H1 (cell line): ENCODE measurements around the gene GATD1. TPM values are rescaled to one million over a fixed set of nuclear protein-coding genes. Genes with fewer than 3 reads are reported as not detected.

Experiments used
- CTCF ChIA-PET: fragments of 300-600 bp; sonication (Branson Sonifier 250); formaldehyde crosslinking; loops from one replicate; lab custom pipeline; 2021; ENCODE audit not compliant: partially characterized antibody; lab: Charles Lee
- POLR2A ChIA-PET: fragments of 300-600 bp; sonication (Branson Sonifier 250); formaldehyde crosslinking; loops from one replicate; lab custom pipeline; 2021; ENCODE audit warnings: inconsistent platforms; ENCODE audit not compliant: partially characterized antibody; lab: Charles Lee
- DNase-seq, 2 experiments: peaks; one replicate each; pipeline versions ENCODE4 v3.0.0 to v3.0.0-alpha.2; 2010 to 2022; ENCODE audit warnings: low spot score in 2 of 2, low read depth in 1 of 2, mixed read lengths in 1 of 2
- FAIRE-seq: peaks from 2 replicates; lab custom pipeline; 2011; peaks lifted over from hg19 to GRCh38; lab: Jason Lieb, UNC
- H2AFZ ChIP-seq: 2 replicates; pipeline ENCODE4 v1.8.1; 2012; ENCODE audit warnings: low read length, inconsistent platforms
- H2AK5ac ChIP-seq: 2 replicates; pipeline ENCODE4 v1.6.1; 2013; ENCODE audit warnings: low read depth, low read length
- H2BK120ac ChIP-seq: replicated peaks from 2 replicates; pipeline ENCODE3; 2013; ENCODE audit warnings: low read depth, low read length, inconsistent platforms
- H2BK12ac ChIP-seq: 2 replicates; pipeline ENCODE4 v1.6.1; 2013; ENCODE audit warnings: low read depth, low read length
- H2BK15ac ChIP-seq: 2 replicates; pipeline ENCODE4 v1.6.1; 2013; ENCODE audit warnings: low read length
- H2BK20ac ChIP-seq: 2 replicates; pipeline ENCODE4 v1.6.1; 2013; ENCODE audit warnings: low read length
- H2BK5ac ChIP-seq: 2 replicates; pipeline ENCODE4 v1.6.1; 2013; ENCODE audit warnings: low read depth, low read length
- H3K14ac ChIP-seq: 2 replicates; pipeline ENCODE4 v1.6.1; 2013; ENCODE audit warnings: inconsistent platforms; ENCODE audit not compliant: insufficient read length
- H3K18ac ChIP-seq: 2 replicates; pipeline ENCODE4 v1.6.1; 2013; ENCODE audit warnings: low read length; ENCODE audit errors: extremely low read depth
- H3K23ac ChIP-seq: 2 replicates; pipeline ENCODE4 v1.6.1; 2013; ENCODE audit warnings: inconsistent platforms; ENCODE audit not compliant: insufficient read length
- H3K23me2 ChIP-seq: 2 replicates; pipeline ENCODE4 v1.6.1; 2013; ENCODE audit warnings: low read depth, low read length
- H3K27ac ChIP-seq: 2 replicates; pipeline ENCODE4 v1.6.1; 2011; ENCODE audit warnings: low read depth, low read length, inconsistent platforms
- H3K27me3 ChIP-seq, 4 experiments: replicated peaks in 1 of 4; 1 replicate in 1 of 4; 2 replicates in 3 of 4; pipeline versions ENCODE4 v1.6.1 to v1.8.1; 2011 to 2013; ENCODE audit warnings: low read length in 3 of 4, mild to moderate bottlenecking in 3 of 4, inconsistent platforms in 2 of 4, mixed read lengths in 2 of 4, moderate library complexity in 1 of 4; ENCODE audit not compliant: control insufficient read depth in 3 of 4, insufficient read depth in 3 of 4; ENCODE audit errors: extremely low read depth in 1 of 4
- H3K36me3 ChIP-seq, 4 experiments: 2 replicates each; pipeline versions ENCODE4 v1.6.1 to v1.8.1; 2011 to 2013; ENCODE audit warnings: mild to moderate bottlenecking in 4 of 4, low read length in 3 of 4, moderate library complexity in 2 of 4, control low read depth in 1 of 4, inconsistent platforms in 1 of 4; ENCODE audit not compliant: insufficient read depth in 4 of 4, control insufficient read depth in 2 of 4
- H3K4ac ChIP-seq: replicated peaks from 2 replicates; pipeline ENCODE3; 2013; ENCODE audit warnings: low read length, low read depth, mixed read lengths, inconsistent platforms; ENCODE audit not compliant: insufficient read length
- H3K4me1 ChIP-seq, 4 experiments: replicated peaks in 1 of 4; 1 replicate in 1 of 4; 2 replicates in 3 of 4; pipeline versions ENCODE4 v1.6.1 to v1.8.1; 2011 to 2013; ENCODE audit warnings: low read length in 3 of 4, inconsistent platforms in 2 of 4, mixed read lengths in 1 of 4; ENCODE audit not compliant: insufficient read depth in 4 of 4, control insufficient read depth in 3 of 4
- H3K4me2 ChIP-seq, 2 experiments: 2 replicates each; pipeline versions ENCODE4 v1.6.1 to v1.8.1; 2011 to 2013; ENCODE audit warnings: low read depth in 2 of 2, low read length in 2 of 2, control low read depth in 1 of 2, inconsistent platforms in 1 of 2, mild to moderate bottlenecking in 1 of 2; ENCODE audit not compliant: insufficient read depth in 1 of 2
- H3K4me3 ChIP-seq, 4 experiments: fragments of 200-600, 300-600 bp in 1 of 4; sonication (generic), shearing (Covaris generic), sonication (Bioruptor Twin) in 1 of 4; 2 replicates each; pipeline versions ENCODE4 v1.5.1 to v1.8.1; 2011 to 2016; ENCODE audit warnings: low read length in 4 of 4, low read depth in 3 of 4, control low read depth in 2 of 4, inconsistent platforms in 2 of 4, mild to moderate bottlenecking in 2 of 4, mixed read lengths in 1 of 4, moderate library complexity in 1 of 4; ENCODE audit not compliant: insufficient read depth in 2 of 4; ENCODE audit errors: extremely low read depth in 1 of 4
- H3K56ac ChIP-seq: replicated peaks from 2 replicates; pipeline ENCODE3; 2013; ENCODE audit warnings: low read depth, mild to moderate bottlenecking, mixed read lengths, low read length, inconsistent platforms; ENCODE audit not compliant: insufficient read length
- H3K79me1 ChIP-seq: 2 replicates; pipeline ENCODE4 v1.6.1; 2013; ENCODE audit warnings: low read depth, low read length, control low read depth
- H3K79me2 ChIP-seq, 2 experiments: 2 replicates each; pipeline versions ENCODE4 v1.6.1 to v1.8.1; 2012 to 2013; ENCODE audit warnings: low read length in 2 of 2, mild to moderate bottlenecking in 2 of 2, inconsistent platforms in 1 of 2; ENCODE audit not compliant: insufficient read depth in 2 of 2, control insufficient read depth in 1 of 2
- H3K9ac ChIP-seq, 4 experiments: replicated peaks in 1 of 4; 1 replicate in 1 of 4; 2 replicates in 3 of 4; pipeline versions ENCODE4 v1.6.1 to v1.8.1; 2011 to 2013; ENCODE audit warnings: low read depth in 3 of 4, low read length in 3 of 4, control low read depth in 2 of 4, mild to moderate bottlenecking in 2 of 4, moderate library complexity in 2 of 4, inconsistent platforms in 1 of 4; ENCODE audit errors: extremely low read depth in 1 of 4
- H3K9me3 ChIP-seq, 2 experiments: 2 replicates each; pipeline versions ENCODE4 v1.6.1 to v1.8.1; 2012 to 2013; ENCODE audit warnings: mild to moderate bottlenecking in 2 of 2, moderate library complexity in 2 of 2, control low read depth in 1 of 2, inconsistent platforms in 1 of 2, low read depth in 1 of 2, low read length in 1 of 2, mixed read lengths in 1 of 2; ENCODE audit not compliant: insufficient read depth in 2 of 2
- H4K20me1 ChIP-seq, 2 experiments: replicated peaks in 1 of 2; 2 replicates each; pipeline versions ENCODE3 to v1.8.1; 2011 to 2013; ENCODE audit warnings: inconsistent platforms in 2 of 2, low read length in 2 of 2, mild to moderate bottlenecking in 1 of 2; ENCODE audit not compliant: insufficient read depth in 2 of 2, control insufficient read depth in 1 of 2
- H4K5ac ChIP-seq: 2 replicates; pipeline ENCODE4 v1.6.1; 2013; ENCODE audit warnings: low read length, low read depth, mixed read lengths, inconsistent platforms; ENCODE audit not compliant: insufficient read length
- H4K8ac ChIP-seq: 2 replicates; pipeline ENCODE4 v1.8.0; 2013; ENCODE audit warnings: mild to moderate bottlenecking, moderate library complexity, low read length, inconsistent platforms; ENCODE audit not compliant: insufficient read depth; ENCODE audit errors: extremely low read depth
- H4K91ac ChIP-seq: replicated peaks from 2 replicates; pipeline ENCODE3; 2013; ENCODE audit warnings: low read length, mixed read lengths, inconsistent platforms; ENCODE audit not compliant: insufficient read length
- BCL11A ChIP-seq, 2 experiments: IDR thresholded peaks; one replicate each; pipeline ENCODE4 v1.6.1; 2011; ENCODE audit warnings: low read depth in 2 of 2, low read length in 2 of 2, mild to moderate bottlenecking in 2 of 2
- CTBP2 ChIP-seq: IDR thresholded peaks from 2 replicates; pipeline ENCODE4 v1.7.0; 2011; ENCODE audit warnings: borderline replicate concordance, mild to moderate bottlenecking, moderate library complexity, mixed read lengths, low read length; ENCODE audit not compliant: insufficient read depth, insufficient read length
- POLR2AphosphoS5 ChIP-seq: IDR thresholded peaks from 2 replicates; pipeline ENCODE4 v1.6.1; 2011; ENCODE audit warnings: low read depth, low read length
- SP2 ChIP-seq: IDR thresholded peaks from 2 replicates; pipeline ENCODE4 v1.6.1; 2012; ENCODE audit warnings: mild to moderate bottlenecking, low read length, inconsistent platforms
- ZNF274 ChIP-seq: IDR thresholded peaks from 2 replicates; pipeline ENCODE4 v1.7.0; 2012; ENCODE audit warnings: low read length, borderline replicate concordance; ENCODE audit errors: extremely low read depth
- WGBS, 2 experiments: shearing (Covaris generic) in 1 of 2; methylation state at CpG; one replicate each; pipeline versions ENCODE4 v1.1.6 to v1.1.7; 2013 to 2015; ENCODE audit warnings: low lambda C conversion rate in 2 of 2, mixed read lengths in 2 of 2, inconsistent platforms in 1 of 2, low coverage in 1 of 2, missing lambda C conversion rate in 1 of 2; ENCODE audit not compliant: insufficient replicate concordance in 2 of 2, insufficient coverage in 1 of 2, insufficient read length in 1 of 2; ENCODE audit errors: extremely low coverage in 1 of 2, missing lambda C conversion rate in 1 of 2; 5-methylcytosine and 5-hydroxymethylcytosine counted together
- polyA plus RNA-seq, 7 experiments: library from polyadenylated mRNA; depleted of rRNA in 3 of 7; stranded (reverse) in 5 of 7; unstranded in 2 of 7; fragments of >200 nt in 5 of 7; fragments of 200-250 nt in 2 of 7; gene quantifications; 1 replicate in 5 of 7; 2 replicates in 1 of 7; 4 replicates in 1 of 7; pipeline versions ENCODE4 v1.2.1 to v1.2.3, GENCODE V29; 2011 to 2013; ENCODE audit warnings: missing spikeins in 2 of 7, mixed read lengths in 2 of 7
- total RNA-seq: library from RNA; stranded (reverse); fragmentation: NEBNext Ultra II Directional; extraction: Animal tissue kit (Norgen Biotek cat#: 25700); gene quantifications from 2 replicates; pipeline ENCODE4 v1.2.1, GENCODE V29; 2021

The GATD1 gene
- total and polyA plus RNA-seq, 2 of the 8 experiments (the other 6 are each of a cell fraction or from before 2014, with no cell fraction given) = 47.5 to 54.8 TPM

DNA sequence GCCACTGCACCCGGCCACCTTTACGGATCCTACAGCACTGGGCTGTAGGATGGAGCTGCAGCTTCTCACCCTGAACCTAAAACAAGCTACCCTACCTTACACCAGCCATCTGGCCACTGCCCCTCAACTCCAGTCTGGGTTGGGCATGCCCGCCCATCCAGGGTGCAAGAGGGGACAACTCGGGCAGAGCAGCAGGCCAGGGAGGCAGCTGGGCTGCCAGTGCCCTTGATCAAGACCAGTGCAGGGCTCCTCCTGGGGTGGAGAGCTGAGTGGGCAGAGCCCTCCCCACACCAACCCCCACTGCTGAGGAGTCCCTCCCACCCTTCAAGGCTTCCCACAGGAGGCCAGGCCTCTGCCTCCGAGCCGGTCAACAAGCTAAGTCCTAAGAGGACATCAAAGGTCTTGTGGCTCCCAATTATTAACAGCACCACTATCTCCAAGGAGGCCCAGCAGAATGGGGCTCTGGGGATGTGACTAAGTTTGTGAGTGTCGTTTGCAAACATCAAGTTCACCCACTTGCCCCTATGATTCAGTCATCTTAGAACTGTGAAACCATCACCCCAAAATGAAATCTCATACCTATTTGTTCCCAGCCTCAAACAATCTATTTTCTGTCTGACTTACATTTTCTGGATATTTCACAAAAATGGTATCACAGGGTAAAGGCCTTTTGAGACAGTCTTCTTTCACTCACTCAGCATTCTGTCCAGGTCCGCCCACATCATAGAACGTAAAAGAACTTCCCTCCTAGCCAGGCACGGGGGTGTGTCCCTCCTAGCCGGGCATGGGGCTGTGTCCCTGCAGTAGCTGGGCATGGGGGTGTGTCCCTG, 11.0 kb downstream of the GATD1 start:
- Histone ChIP-seq H3K79me2 (no peaks in the 10 kb centered on the region), H3K36me3 (peaks cover 19 to 58% (median 32%) of the 10 kb centered on the region in 4 experiments), H2BK120ac (no peak overlapping the region), H2BK15ac (no peak overlapping the region), H2BK12ac (no peak overlapping the region), H3K4ac (peak overlapping the region; percentile 96), H4K91ac (no peak overlapping the region), H4K5ac (no peak overlapping the region), H2AFZ (no peak overlapping the region), H3K18ac (no peak overlapping the region), H3K14ac (no peak overlapping the region), H4K8ac (peak overlapping the region; percentile 35; the same call in 1 of the 2 replicates), H3K4me1 (peaks cover 0 to 12% (median 7%) of the 10 kb centered on the region in 4 experiments; a peak in 6 of 7 replicates), H2BK20ac (no peak overlapping the region), H3K27me3 (no peaks in the 10 kb centered on the region), H3K9me3 (no peaks in the 10 kb centered on the region), H3K9ac (no peak overlapping the region), H2AK5ac (no peak overlapping the region), H3K27ac (no peak overlapping the region), H3K56ac (no peak overlapping the region), H3K23ac (no peak overlapping the region), H3K4me2 (no peak overlapping the region), H4K20me1 (peaks cover 13 to 35% of the 10 kb centered on the region in 2 experiments), H3K4me3 (no peak overlapping the region), H3K23me2 (no peaks in the 10 kb centered on the region), H3K79me1 (peaks cover 7% of the 10 kb centered on the region; the same call in 1 of the 2 replicates), H2BK5ac (no peak overlapping the region; the same call in 1 of the 2 replicates)
- TF ChIP-seq ZNF274 = no peak
- no peak for TF ChIP-seq CTBP2
- TF ChIP-seq POLR2AphosphoS5 = 0 out of 2 replicates have a peak, but pooled peaks have one; percentile 36
- no peak for TF ChIP-seq BCL11A (IDR thresholded peaks at IDR 0.05; ENCODE audit: low read depth in 2 of 2, low read length in 2 of 2)
- TF ChIP-seq SP2 = no peak
- 87% methylated on average over 9 of the region's 11 CpGs; no CpG with 5 or more reads in 1 of the 2 experiments for WGBS, 2 experiments
- DNase-seq (no peak), FAIRE-seq (no peak)
- ChIA-PET CTCF (interaction anchor here (0.6 to 26.9 kb wide), 11 partner anchors 9 to 128 kb away, joined by 3 to 395 read pairs (median 4); no protein-coding TSS in a partner anchor), POLR2A (interaction anchor here (0.6 to 35.3 kb wide), 12 partner anchors 1 to 205 kb away, joined by 3 to 636 read pairs (median 3); partner anchors contain the start of genes CEND1, DEAF1, DRD4 and GATD1)
